Spleen (tissue), 11 donors: ENCODE results near the gene PRSS27. TPM values are rescaled to one million over a fixed set of nuclear protein-coding genes. Genes with fewer than 3 reads are reported as not detected.
A peak's percentile ranks its signal among the peaks of the same experiment; 100 is the strongest.

ENCODE experiments used
- DNase-seq: peaks from one replicate; pipeline ENCODE4 v3.0.0-alpha.2; 2020
- H3K27ac ChIP-seq, 8 donors: fragments of 200-600 bp; sonication (generic) in 7 of 8; 1 replicate in 4 of 8; 2 replicates in 4 of 8; pipeline versions ENCODE4 v1.5.0 to v1.8.0; 2016 to 2021; ENCODE audit warnings: inconsistent platforms in 4 of 8, mild to moderate bottlenecking in 4 of 8, moderate library complexity in 1 of 8
- H3K27me3 ChIP-seq, 7 donors: fragments of 200-600 bp; sonication (generic) in 6 of 7; replicated peaks in 1 of 7; 1 replicate in 4 of 7; 2 replicates in 3 of 7; pipeline versions ENCODE4 v1.5.0 to v1.8.0; 2016 to 2021; ENCODE audit warnings: inconsistent platforms in 3 of 7, mild to moderate bottlenecking in 1 of 7
- H3K36me3 ChIP-seq, 6 donors: fragments of 200-600 bp; sonication (generic) in 5 of 6; 1 replicate in 4 of 6; 2 replicates in 2 of 6; pipeline versions ENCODE4 v1.5.0 to v1.8.0; 2016 to 2021; ENCODE audit warnings: inconsistent platforms in 2 of 6
- H3K4me1 ChIP-seq, 6 donors: fragments of 200-600 bp; sonication (generic) in 5 of 6; 1 replicate in 3 of 6; 2 replicates in 3 of 6; pipeline versions ENCODE4 v1.5.0 to v1.8.0; 2016 to 2021; ENCODE audit warnings: inconsistent platforms in 3 of 6
- H3K4me3 ChIP-seq, 8 donors: fragments of 200-600 bp; sonication (generic) in 7 of 8; 1 replicate in 4 of 8; 2 replicates in 4 of 8; pipeline versions ENCODE4 v1.5.0 to v1.8.0; 2016 to 2021; ENCODE audit warnings: inconsistent platforms in 4 of 8, mild to moderate bottlenecking in 4 of 8, moderate library complexity in 2 of 8
- H3K9me3 ChIP-seq, 8 donors: fragments of 200-600 bp; sonication (generic) in 7 of 8; 1 replicate in 4 of 8; 2 replicates in 4 of 8; pipeline versions ENCODE4 v1.5.0 to v1.8.0; 2016 to 2021; ENCODE audit warnings: inconsistent platforms in 4 of 8
- POLR2A ChIP-seq, 3 donors: fragments of 450-650 bp; IDR thresholded peaks; one replicate each; pipeline ENCODE4 v1.5.1; 2017; ENCODE audit warnings: antibody characterized with exemption in 3 of 3, mild to moderate bottlenecking in 1 of 3
- POLR2AphosphoS5 ChIP-seq, 3 donors: sonication (generic); formaldehyde crosslinking; IDR thresholded peaks; one replicate each; pipeline ENCODE4 v1.5.1; 2017; ENCODE audit warnings: antibody characterized with exemption in 3 of 3
- WGBS, 5 donors: extraction: QIAGEN DNeasy Blood & Tissue Kit in 3 of 5; methylation state at CpG; one replicate each; pipeline versions ENCODE4 v1.1.5 to v1.1.7; 2013 to 2018; 5-methylcytosine and 5-hydroxymethylcytosine counted together
- intact Hi-C: fragments of 100-400 bp; cut with DNase I; formaldehyde crosslinking; loops from one replicate; pipeline ENCODE4 v1.15.0; 2023; ENCODE audit warnings: low total_unique reads
- polyA plus RNA-seq, 3 donors: library from polyadenylated mRNA; stranded (reverse); fragments of 200-250 nt; gene quantifications; one replicate each; pipeline ENCODE4 v1.2.1, GENCODE V29; 2013
- total RNA-seq, 7 donors: library from RNA; depleted of rRNA in 3 of 7; stranded (reverse); fragments of >200 nt in 3 of 7; fragmentation: NEBNext Ultra II Directional in 4 of 7; extraction: Animal tissue kit (Norgen Biotek cat#: 25700) in 4 of 7; gene quantifications; one replicate each; pipeline versions ENCODE4 v1.1.0 to v1.2.1, GENCODE V29; 2016 to 2021
- TF ChIP-seq, protein P1 (sequence below), 11 experiments: fragments of 200-600 bp in 7 of 11; fragments of 450-650 bp in 4 of 11; sonication (generic) in 4 of 11; IDR thresholded peaks in 8 of 11; conservative IDR thresholded peaks in 3 of 11; 1 replicate in 7 of 11; 2 replicates in 4 of 11; pipeline versions ENCODE4 v1.4.0 to v1.8.0; 2016 to 2021; ENCODE audit warnings: antibody characterized with exemption in 11 of 11, inconsistent platforms in 4 of 11, mild to moderate bottlenecking in 1 of 11
- donor health status: healthy with polysubstance abuse.
- donor health status: DM: no; HTN: no; CAD: no; lungs with moderate emphysema.
- donor health status: DM: no; HTN: no; CAD: no.
- donor health status: Bipolar disorder and iron deficiency.
- donor health status: healthy.
- donor health status: DM: no; HTN: no; CAD: no.
- donor health status: DM: yes; HTN: yes; CAD: no.

The PRSS27 gene
- total and polyA plus RNA-seq, 10 donors: 0.84 to 2.1 (median 1.2) TPM

DNA sequence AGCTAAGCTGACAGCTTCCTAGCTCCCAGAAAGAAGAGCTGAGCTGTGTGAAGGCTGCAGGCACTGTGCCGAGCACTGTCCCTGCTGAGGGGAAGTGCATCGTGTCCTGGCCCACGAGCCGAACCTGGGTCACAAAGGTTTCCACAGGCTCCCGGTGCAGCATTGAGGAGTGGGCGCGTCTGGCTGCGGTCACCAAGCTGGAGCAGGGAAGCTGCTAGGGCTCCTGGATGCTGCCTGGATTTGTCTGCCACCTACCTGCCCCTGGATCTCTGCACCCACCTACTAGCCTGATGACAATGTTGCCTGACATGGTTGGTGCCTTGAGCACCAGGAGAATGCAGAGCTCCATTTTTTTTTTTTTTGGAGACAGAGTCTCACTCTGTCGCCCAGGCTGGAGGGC, 25.9 kb upstream of the PRSS27 start:
- Histone ChIP-seq H3K36me3 (no peaks in the 10 kb centered on the region), H3K4me1 (peaks cover 0 to 4% (median 1%) of the 10 kb centered on the region in 6 donors), H3K9me3 (no peaks in the 10 kb centered on the region), H3K27ac (no peak overlapping the region), H3K27me3 (no peaks in the 10 kb centered on the region), H3K4me3 (no peak overlapping the region)
- 78 to 93% (median 88%) methylated on average over 8 to 9 of the region's 9 CpGs for WGBS, 5 donors
- TF ChIP-seq POLR2AphosphoS5 (IDR thresholded peaks at IDR 0.05) (no peak), POLR2A (IDR thresholded peaks at IDR 0.05) (no peak)
- TF ChIP-seq, protein P1, sequence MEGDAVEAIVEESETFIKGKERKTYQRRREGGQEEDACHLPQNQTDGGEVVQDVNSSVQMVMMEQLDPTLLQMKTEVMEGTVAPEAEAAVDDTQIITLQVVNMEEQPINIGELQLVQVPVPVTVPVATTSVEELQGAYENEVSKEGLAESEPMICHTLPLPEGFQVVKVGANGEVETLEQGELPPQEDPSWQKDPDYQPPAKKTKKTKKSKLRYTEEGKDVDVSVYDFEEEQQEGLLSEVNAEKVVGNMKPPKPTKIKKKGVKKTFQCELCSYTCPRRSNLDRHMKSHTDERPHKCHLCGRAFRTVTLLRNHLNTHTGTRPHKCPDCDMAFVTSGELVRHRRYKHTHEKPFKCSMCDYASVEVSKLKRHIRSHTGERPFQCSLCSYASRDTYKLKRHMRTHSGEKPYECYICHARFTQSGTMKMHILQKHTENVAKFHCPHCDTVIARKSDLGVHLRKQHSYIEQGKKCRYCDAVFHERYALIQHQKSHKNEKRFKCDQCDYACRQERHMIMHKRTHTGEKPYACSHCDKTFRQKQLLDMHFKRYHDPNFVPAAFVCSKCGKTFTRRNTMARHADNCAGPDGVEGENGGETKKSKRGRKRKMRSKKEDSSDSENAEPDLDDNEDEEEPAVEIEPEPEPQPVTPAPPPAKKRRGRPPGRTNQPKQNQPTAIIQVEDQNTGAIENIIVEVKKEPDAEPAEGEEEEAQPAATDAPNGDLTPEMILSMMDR (IDR thresholded peaks at IDR 0.05 in 8 of 11, conservative IDR thresholded peaks at IDR 0.05 in 3 of 11): no peak
- peak; percentile 54 for DNase-seq
- intact Hi-C loops: no loop called here

DNA sequence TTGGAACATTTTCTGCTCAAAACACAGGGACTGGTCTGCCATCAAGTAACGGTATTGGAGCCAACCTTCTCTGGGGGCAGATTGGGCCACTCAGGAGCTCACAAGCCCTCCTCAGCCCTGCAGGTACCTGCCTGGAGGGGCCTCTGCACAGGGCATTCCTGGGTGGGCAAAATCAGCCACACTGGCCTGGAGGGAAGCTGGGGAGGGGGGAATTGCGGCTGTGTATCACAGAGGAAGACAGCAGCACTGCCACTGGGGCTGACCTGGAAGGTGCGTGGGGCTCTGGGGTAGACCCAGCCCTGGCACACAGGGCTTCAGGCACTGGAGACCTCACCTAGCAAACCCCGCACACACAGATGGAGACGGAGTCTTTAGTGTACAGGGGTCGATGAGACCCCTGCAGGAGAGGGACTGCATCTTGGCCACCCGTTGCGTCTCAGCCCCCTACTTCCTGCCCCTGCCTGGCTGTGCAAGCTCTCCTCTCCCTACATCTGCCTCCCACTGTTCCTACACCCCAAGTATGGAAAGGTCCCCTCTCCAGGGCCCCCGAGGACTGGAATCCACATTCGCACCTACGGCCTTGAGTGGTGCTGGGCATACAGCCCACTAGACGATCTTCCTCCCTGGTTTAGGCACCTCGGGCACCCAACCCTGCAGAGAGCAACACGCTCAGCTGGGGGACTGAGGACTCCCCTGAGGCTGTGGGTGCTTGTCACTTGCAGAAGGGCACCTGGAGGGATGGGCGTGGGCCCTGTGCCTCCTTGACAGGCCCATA, 25.3 kb upstream of the PRSS27 start:
- peak; percentile 57 for DNase-seq
- Histone ChIP-seq H3K4me1 (no peaks in the 10 kb centered on the region), H3K36me3 (no peaks in the 10 kb centered on the region), H3K27me3 (no peaks in the 10 kb centered on the region), H3K27ac (no peak overlapping the region), H3K4me3 (no peak overlapping the region), H3K9me3 (no peaks in the 10 kb centered on the region)
- no peak for TF ChIP-seq POLR2AphosphoS5 (IDR thresholded peaks at IDR 0.05)
- TF ChIP-seq, protein P1 (IDR thresholded peaks at IDR 0.05 in 8 of 11, conservative IDR thresholded peaks at IDR 0.05 in 3 of 11): no peak
- TF ChIP-seq POLR2A (IDR thresholded peaks at IDR 0.05): no peak
- WGBS, 5 donors: 70 to 86% (median 78%) methylated on average over 11 to 15 of the region's 15 CpGs
- intact Hi-C loops: no loop called here

DNA sequence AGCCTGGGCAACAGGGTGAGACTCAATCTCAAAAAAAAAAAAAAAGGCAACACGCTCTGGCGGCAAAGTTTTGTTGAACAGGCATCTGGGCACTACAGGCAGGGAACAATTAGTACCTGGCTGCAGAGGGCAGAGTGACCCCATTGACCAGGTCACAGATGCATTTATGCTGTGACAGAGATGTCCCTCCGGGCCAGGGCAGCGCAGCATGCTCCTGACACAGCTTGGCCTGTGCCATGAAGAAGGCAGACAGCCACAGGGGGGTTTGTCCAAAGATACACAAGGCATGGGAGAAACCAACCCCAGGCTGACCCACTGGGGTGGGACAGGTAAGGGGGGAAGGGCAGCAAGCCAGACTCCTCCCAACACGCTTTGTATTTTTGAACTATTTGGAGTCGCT, 24.7 kb upstream of the PRSS27 start:
- 91 to 97% (median 93%) methylated on average over 4 to 6 of the region's 6 CpGs for WGBS, 5 donors
- no peaks in the 10 kb centered on the region for H3K36me3 ChIP-seq
- H3K27ac ChIP-seq: no peak overlapping the region
- no peak for TF ChIP-seq POLR2A (IDR thresholded peaks at IDR 0.05)
- no peak for TF ChIP-seq POLR2AphosphoS5 (IDR thresholded peaks at IDR 0.05)
- TF ChIP-seq, protein P1 (IDR thresholded peaks at IDR 0.05 in 8 of 11, conservative IDR thresholded peaks at IDR 0.05 in 3 of 11): no peak
- peak; percentile 52 for DNase-seq
- H3K4me1 ChIP-seq: no peaks in the 10 kb centered on the region
- no peak overlapping the region for H3K4me3 ChIP-seq
- intact Hi-C loops: no loop called here
- H3K9me3 ChIP-seq: no peaks in the 10 kb centered on the region
- H3K27me3 ChIP-seq: peaks cover 0 to 1% (median 0%) of the 10 kb centered on the region in 7 donors

DNA sequence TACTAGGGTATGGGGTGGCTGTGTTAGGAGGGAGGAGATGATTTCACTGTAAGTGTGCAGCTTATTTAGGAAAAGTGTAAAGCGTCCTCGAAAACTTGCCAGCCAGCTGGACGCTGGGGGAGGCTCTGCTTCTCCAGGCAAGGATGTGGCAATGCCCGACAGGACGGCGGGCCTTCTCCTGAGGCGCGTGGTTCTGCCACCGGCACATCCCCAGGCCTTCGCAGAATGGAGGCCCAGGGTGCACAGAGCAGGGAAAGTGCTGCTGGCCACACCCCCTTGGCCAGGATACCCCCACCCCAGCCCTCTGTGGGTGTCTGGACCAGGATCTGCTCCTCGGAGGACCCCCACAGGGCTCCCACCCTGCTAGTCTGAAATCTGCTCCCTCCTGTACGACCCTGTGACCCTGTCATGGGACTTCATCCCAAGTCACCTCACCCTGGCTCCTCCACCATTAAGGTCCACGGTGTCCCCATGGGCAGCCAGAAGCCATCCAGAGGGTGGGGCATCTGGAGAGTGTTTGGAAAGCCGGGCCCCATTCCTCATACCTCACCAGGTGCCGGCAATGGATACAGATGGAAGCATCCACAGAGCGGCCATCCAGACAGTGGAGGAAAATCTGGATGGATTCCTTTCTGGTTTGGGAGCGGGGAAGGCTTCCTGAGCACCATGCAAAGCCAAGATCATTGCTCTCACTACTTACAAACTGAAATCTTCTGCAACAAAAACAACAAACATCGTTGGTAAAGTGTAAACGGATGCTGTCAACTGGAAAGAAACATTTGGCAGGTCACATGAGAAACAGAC, 23.2 kb upstream of the PRSS27 start:
- intact Hi-C loops: no loop called here
- no peak overlapping the region for H3K4me3 ChIP-seq
- H3K27ac ChIP-seq: no peak overlapping the region
- peak; percentile 57 for DNase-seq
- 88 to 93% (median 90%) methylated on average over 16 to 19 of the region's 19 CpGs for WGBS, 5 donors
- TF ChIP-seq POLR2A (IDR thresholded peaks at IDR 0.05) (no peak), POLR2AphosphoS5 (IDR thresholded peaks at IDR 0.05) (no peak)
- TF ChIP-seq, protein P1 (IDR thresholded peaks at IDR 0.05 in 8 of 11, conservative IDR thresholded peaks at IDR 0.05 in 3 of 11): no peak
- no peaks in the 10 kb centered on the region for H3K36me3 ChIP-seq
- no peaks in the 10 kb centered on the region for H3K4me1 ChIP-seq
- H3K9me3 ChIP-seq: no peaks in the 10 kb centered on the region
- peaks cover 0 to 6% (median 0%) of the 10 kb centered on the region in 7 donors for H3K27me3 ChIP-seq
